ENCODE data around the gene UCN2.

UCN2 gene

DNA sequence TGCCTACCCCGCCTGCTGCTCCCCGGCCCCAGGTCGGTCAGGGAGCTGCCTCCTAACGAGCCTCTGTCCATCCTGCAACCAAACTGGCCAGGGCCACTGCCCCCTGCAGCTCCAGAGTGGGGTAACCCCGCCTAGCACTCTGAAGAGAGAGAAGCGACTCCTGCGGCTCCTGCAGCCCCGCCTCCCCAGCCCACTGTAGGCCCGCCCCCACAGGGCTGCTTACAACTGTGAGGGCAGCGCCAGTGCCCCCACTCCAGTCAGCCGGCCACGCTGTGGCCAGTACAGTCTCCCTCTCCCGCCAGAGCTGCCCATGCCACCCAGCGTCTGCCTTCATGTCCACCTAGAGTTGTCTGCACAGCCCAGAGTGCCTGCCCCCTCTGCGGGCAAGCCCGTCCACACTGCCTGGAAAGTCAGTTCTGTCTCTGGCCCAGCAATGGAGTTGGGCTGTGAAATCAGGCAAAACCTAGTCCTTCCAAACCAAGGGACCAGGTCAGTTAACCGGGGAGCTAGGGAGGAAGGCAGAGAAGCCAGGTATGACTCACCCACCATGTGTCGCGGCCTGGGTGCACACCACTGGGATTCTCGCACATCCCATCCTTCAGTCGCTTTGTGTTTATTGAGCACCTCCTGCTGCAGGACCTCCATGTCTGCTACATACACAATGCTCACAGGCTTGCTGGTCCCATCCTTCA lies 2.4 kb downstream of the UCN2 start:
- peak; percentile 15 for ATAC-seq
- TF ChIP-seq TOX (CRISPR knock-in tag; IDR thresholded peaks at IDR 0.05; ENCODE audit: borderline replicate concordance) = no peak
- no peak for TF ChIP-seq TCF4 (CRISPR knock-in tag; IDR thresholded peaks at IDR 0.05; ENCODE audit: borderline replicate concordance)
- no peak for TF ChIP-seq ZNF8 (CRISPR knock-in tag; IDR thresholded peaks at IDR 0.05)
- TF ChIP-seq, protein P1, sequence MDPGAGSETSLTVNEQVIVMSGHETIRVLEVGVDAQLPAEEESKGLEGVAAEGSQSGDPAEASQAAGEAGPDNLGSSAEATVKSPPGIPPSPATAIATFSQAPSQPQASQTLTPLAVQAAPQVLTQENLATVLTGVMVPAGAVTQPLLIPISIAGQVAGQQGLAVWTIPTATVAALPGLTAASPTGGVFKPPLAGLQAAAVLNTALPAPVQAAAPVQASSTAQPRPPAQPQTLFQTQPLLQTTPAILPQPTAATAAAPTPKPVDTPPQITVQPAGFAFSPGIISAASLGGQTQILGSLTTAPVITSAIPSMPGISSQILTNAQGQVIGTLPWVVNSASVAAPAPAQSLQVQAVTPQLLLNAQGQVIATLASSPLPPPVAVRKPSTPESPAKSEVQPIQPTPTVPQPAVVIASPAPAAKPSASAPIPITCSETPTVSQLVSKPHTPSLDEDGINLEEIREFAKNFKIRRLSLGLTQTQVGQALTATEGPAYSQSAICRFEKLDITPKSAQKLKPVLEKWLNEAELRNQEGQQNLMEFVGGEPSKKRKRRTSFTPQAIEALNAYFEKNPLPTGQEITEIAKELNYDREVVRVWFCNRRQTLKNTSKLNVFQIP (CRISPR knock-in tag; IDR thresholded peaks at IDR 0.05; ENCODE audit: borderline replicate concordance, low read depth) = no peak
- TF ChIP-seq ZFP3 (CRISPR knock-in tag; IDR thresholded peaks at IDR 0.05) = no peak
- TF ChIP-seq OSR1 (CRISPR knock-in tag; IDR thresholded peaks at IDR 0.05) = no peak
- TF ChIP-seq BACH2 (CRISPR knock-in tag; IDR thresholded peaks at IDR 0.05; ENCODE audit: borderline replicate concordance) = no peak
- TF ChIP-seq ARNTL (CRISPR knock-in tag; IDR thresholded peaks at IDR 0.05; ENCODE audit: borderline replicate concordance, low read depth) = no peak
- TF ChIP-seq GLIS3 (CRISPR knock-in tag; IDR thresholded peaks at IDR 0.05) = no peak
- no peak for TF ChIP-seq SNAI2 (CRISPR knock-in tag; IDR thresholded peaks at IDR 0.05)
- TF ChIP-seq ZFP30 (CRISPR knock-in tag; IDR thresholded peaks at IDR 0.05) = no peak
- no peak for TF ChIP-seq CSDC2 (CRISPR knock-in tag; IDR thresholded peaks at IDR 0.05)
- TF ChIP-seq, protein P2, sequence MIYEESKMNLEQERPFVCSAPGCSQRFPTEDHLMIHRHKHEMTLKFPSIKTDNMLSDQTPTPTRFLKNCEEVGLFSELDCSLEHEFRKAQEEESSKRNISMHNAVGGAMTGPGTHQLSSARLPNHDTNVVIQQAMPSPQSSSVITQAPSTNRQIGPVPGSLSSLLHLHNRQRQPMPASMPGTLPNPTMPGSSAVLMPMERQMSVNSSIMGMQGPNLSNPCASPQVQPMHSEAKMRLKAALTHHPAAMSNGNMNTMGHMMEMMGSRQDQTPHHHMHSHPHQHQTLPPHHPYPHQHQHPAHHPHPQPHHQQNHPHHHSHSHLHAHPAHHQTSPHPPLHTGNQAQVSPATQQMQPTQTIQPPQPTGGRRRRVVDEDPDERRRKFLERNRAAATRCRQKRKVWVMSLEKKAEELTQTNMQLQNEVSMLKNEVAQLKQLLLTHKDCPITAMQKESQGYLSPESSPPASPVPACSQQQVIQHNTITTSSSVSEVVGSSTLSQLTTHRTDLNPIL (CRISPR knock-in tag; IDR thresholded peaks at IDR 0.05; ENCODE audit: low read depth) = no peak
- no peak for TF ChIP-seq ZNF70 (CRISPR knock-in tag; IDR thresholded peaks at IDR 0.05)
- no peak for TF ChIP-seq RARB (CRISPR knock-in tag; IDR thresholded peaks at IDR 0.05)
- TF ChIP-seq ISL1 (CRISPR knock-in tag; IDR thresholded peaks at IDR 0.05) = no peak
- no peak for TF ChIP-seq ZNF565 (CRISPR knock-in tag; conservative IDR thresholded peaks at IDR 0.05; ENCODE audit: low read depth)
- TF ChIP-seq ESRRG (CRISPR knock-in tag; IDR thresholded peaks at IDR 0.05) = no peak
- TF ChIP-seq, protein P3, sequence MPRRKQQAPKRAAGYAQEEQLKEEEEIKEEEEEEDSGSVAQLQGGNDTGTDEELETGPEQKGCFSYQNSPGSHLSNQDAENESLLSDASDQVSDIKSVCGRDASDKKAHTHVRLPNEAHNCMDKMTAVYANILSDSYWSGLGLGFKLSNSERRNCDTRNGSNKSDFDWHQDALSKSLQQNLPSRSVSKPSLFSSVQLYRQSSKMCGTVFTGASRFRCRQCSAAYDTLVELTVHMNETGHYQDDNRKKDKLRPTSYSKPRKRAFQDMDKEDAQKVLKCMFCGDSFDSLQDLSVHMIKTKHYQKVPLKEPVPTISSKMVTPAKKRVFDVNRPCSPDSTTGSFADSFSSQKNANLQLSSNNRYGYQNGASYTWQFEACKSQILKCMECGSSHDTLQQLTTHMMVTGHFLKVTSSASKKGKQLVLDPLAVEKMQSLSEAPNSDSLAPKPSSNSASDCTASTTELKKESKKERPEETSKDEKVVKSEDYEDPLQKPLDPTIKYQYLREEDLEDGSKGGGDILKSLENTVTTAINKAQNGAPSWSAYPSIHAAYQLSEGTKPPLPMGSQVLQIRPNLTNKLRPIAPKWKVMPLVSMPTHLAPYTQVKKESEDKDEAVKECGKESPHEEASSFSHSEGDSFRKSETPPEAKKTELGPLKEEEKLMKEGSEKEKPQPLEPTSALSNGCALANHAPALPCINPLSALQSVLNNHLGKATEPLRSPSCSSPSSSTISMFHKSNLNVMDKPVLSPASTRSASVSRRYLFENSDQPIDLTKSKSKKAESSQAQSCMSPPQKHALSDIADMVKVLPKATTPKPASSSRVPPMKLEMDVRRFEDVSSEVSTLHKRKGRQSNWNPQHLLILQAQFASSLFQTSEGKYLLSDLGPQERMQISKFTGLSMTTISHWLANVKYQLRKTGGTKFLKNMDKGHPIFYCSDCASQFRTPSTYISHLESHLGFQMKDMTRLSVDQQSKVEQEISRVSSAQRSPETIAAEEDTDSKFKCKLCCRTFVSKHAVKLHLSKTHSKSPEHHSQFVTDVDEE (CRISPR knock-in tag; IDR thresholded peaks at IDR 0.05) = no peak
- TF ChIP-seq, protein P4, sequence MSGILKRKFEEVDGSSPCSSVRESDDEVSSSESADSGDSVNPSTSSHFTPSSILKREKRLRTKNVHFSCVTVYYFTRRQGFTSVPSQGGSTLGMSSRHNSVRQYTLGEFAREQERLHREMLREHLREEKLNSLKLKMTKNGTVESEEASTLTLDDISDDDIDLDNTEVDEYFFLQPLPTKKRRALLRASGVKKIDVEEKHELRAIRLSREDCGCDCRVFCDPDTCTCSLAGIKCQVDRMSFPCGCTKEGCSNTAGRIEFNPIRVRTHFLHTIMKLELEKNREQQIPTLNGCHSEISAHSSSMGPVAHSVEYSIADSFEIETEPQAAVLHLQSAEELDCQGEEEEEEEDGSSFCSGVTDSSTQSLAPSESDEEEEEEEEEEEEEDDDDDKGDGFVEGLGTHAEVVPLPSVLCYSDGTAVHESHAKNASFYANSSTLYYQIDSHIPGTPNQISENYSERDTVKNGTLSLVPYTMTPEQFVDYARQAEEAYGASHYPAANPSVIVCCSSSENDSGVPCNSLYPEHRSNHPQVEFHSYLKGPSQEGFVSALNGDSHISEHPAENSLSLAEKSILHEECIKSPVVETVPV (CRISPR knock-in tag; IDR thresholded peaks at IDR 0.05) = no peak

DNA sequence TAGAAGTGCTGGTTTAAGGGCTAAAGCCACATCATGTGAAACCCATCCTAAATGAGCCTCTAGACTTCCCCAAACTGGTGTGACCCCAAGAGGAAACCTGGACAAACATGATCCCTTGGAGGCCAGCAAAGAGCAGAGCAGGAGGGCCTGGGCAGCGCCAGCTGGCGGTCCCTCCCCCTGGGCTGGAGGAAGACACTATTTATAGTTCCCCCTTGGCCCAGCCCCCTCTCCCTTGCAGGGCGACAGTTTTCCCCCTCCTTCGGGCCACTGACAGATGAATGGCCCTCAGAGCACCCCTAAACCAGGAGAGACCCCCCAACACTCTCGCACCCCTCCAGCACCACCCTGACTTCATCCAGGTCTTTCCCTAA lies 2.9 kb downstream of the UCN2 start:
- no peak for ATAC-seq
- TF ChIP-seq, protein P5, sequence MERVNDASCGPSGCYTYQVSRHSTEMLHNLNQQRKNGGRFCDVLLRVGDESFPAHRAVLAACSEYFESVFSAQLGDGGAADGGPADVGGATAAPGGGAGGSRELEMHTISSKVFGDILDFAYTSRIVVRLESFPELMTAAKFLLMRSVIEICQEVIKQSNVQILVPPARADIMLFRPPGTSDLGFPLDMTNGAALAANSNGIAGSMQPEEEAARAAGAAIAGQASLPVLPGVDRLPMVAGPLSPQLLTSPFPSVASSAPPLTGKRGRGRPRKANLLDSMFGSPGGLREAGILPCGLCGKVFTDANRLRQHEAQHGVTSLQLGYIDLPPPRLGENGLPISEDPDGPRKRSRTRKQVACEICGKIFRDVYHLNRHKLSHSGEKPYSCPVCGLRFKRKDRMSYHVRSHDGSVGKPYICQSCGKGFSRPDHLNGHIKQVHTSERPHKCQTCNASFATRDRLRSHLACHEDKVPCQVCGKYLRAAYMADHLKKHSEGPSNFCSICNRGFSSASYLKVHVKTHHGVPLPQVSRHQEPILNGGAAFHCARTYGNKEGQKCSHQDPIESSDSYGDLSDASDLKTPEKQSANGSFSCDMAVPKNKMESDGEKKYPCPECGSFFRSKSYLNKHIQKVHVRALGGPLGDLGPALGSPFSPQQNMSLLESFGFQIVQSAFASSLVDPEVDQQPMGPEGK (CRISPR knock-in tag; IDR thresholded peaks at IDR 0.05; ENCODE audit: borderline replicate concordance) = no peak
- no peak for TF ChIP-seq GLIS3 (CRISPR knock-in tag; IDR thresholded peaks at IDR 0.05)
- TF ChIP-seq SNAI2 (CRISPR knock-in tag; IDR thresholded peaks at IDR 0.05) = no peak
- no peak for TF ChIP-seq ZNF70 (CRISPR knock-in tag; IDR thresholded peaks at IDR 0.05)

DNA sequence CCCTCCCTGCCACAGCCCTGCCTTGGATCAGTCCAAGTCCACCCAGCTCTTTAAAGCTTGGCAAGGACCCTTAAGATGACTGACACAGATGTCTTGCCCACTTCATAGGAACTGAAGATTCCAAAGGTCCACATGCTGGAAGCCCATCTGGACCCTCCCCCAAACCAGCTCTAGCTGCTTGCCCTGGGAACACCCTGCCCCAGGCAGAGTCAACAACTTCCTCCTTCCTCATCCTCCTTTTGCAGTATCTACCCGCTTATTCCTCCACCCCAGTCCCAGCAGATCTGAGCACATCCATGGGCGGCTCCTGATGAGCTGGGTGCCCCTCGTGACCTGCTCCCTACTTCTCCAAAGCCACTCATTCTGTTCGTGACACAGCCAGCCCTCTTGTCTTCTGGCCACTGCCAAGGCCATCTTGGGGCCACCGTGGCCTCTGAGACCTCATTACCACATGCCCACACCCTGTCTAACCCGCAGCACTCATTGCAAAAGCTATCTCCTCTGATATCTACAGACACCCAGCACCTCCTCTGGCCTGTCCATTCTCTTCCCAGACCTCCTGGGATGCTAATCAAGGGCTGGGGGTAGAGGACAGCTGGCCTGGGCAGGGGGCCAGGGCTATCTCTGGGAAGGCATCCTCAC lies 5.0 kb downstream of the UCN2 start:
- TF ChIP-seq ZNF70 (CRISPR knock-in tag; IDR thresholded peaks at IDR 0.05) (no peak), ZFP3 (CRISPR knock-in tag; IDR thresholded peaks at IDR 0.05) (no peak)
- TF ChIP-seq, protein P1 (CRISPR knock-in tag; IDR thresholded peaks at IDR 0.05; ENCODE audit: borderline replicate concordance, low read depth) = no peak
- no peak for ATAC-seq
